Psoas muscle (tissue), 8 donors: ENCODE results near the gene AKIP1. TPM values are rescaled to one million over a fixed set of nuclear protein-coding genes. Genes with fewer than 3 reads are reported as not detected.

Experiments used
- ATAC-seq, 4 donors: fragments of 200-7000 bp; cut with Tn5 transposase; one replicate each; pipeline ENCODE4 v1.9.1; 2020; ENCODE audit warnings: moderate library complexity in 3 of 4, mild to moderate bottlenecking in 2 of 4
- DNase-seq, 2 donors: peaks; one replicate each; pipeline ENCODE4 v3.0.0-alpha.2; 2020
- H3K27ac ChIP-seq: fragments of 200-600 bp; one replicate; pipeline ENCODE4 v1.8.0; 2022
- H3K27me3 ChIP-seq, 3 donors: fragments of 200-600 bp in 1 of 3; one replicate each; pipeline versions ENCODE4 v1.6.1 to v1.8.0; 2013 to 2022; ENCODE audit warnings: low read length in 2 of 3, mild to moderate bottlenecking in 2 of 3, moderate library complexity in 1 of 3; ENCODE audit not compliant: insufficient read depth in 3 of 3
- H3K36me3 ChIP-seq, 2 donors: fragments of 200-600 bp in 1 of 2; one replicate each; pipeline versions ENCODE4 v1.6.1 to v1.8.0; 2013 to 2022; ENCODE audit warnings: low read depth in 1 of 2, mild to moderate bottlenecking in 1 of 2, moderate library complexity in 1 of 2; ENCODE audit not compliant: insufficient read depth in 1 of 2
- H3K4me1 ChIP-seq: fragments of 200-600 bp; one replicate; pipeline ENCODE4 v1.8.0; 2022
- H3K4me3 ChIP-seq: fragments of 200-600 bp; one replicate; pipeline ENCODE4 v1.8.0; 2022; ENCODE audit warnings: mild to moderate bottlenecking
- H3K9me3 ChIP-seq: fragments of 200-600 bp; one replicate; pipeline ENCODE4 v1.8.0; 2022
- CTCF ChIP-seq: fragments of 200-600 bp; IDR thresholded peaks from one replicate; pipeline ENCODE4 v1.8.0; 2022; ENCODE audit warnings: antibody characterized with exemption
- WGBS, 3 donors: extraction: QIAGEN DNeasy Blood & Tissue Kit; methylation state at CpG; one replicate each; pipeline versions ENCODE4 v1.1.6 to v1.1.7; 2013; 5-methylcytosine and 5-hydroxymethylcytosine counted together
- intact Hi-C, 2 donors: fragments of 100-400 bp; cut with DNase I; formaldehyde crosslinking; loops; one replicate each; pipeline versions ENCODE4 v1.11.0 to v1.14.2; 2022
- polyA plus RNA-seq, 3 donors: library from polyadenylated mRNA; stranded (reverse); fragments of 200-250 nt; gene quantifications; one replicate each; pipeline ENCODE4 v1.2.3, GENCODE V29; 2013
- total RNA-seq, 4 donors: library from RNA; stranded (reverse); fragmentation: NEBNext Ultra II Directional in 2 of 4; extraction: Animal tissue kit (Norgen Biotek cat#: 25700) in 2 of 4; gene quantifications; one replicate each; pipeline versions ENCODE4 v1.2.1 to v1.2.4, GENCODE V29; 2021 to 2023
- donor health status: healthy with polysubstance abuse.
- donor health status: DM: no; HTN: no; CAD: no; lungs with moderate emphysema.
- donor health status: Bipolar disorder and iron deficiency.
- donor health status: healthy.
- donor health status: DM: yes; HTN: yes; CAD: no.
- donor health status: DM: no; HTN: no; CAD: no.
- donor health status: DM: no; HTN: no; CAD: no.
- donor health status: DM: yes; HTN: yes; CAD: no.

Gene AKIP1
- total and polyA plus RNA-seq, 7 donors = 11.3 to 30.2 (median 18.8) TPM

GRCh38 chr11:8867931-8868631 lies 42.9 kb upstream of the AKIP1 start:
- no peak for TF ChIP-seq CTCF
- Histone ChIP-seq H3K9me3 (no peaks in the 10 kb centered on the region), H3K27ac (no peak overlapping the region), H3K4me3 (no peak overlapping the region), H3K4me1 (peaks cover 8% of the 10 kb centered on the region), H3K36me3 (no peaks in the 10 kb centered on the region), H3K27me3 (no peaks in the 10 kb centered on the region)
- 54 to 60% (median 58%) methylated on average over 7 of the region's 7 CpGs for WGBS, 3 donors
- DNase-seq = no peak
- intact Hi-C loops = no loop called here
- ATAC-seq = no peak

GRCh38 chr11:8870411-8871170 lies 40.4 kb upstream of the AKIP1 start:
- DNase-seq (peak; percentile 48 to 64), ATAC-seq (peak; percentile 66 to 75 (median 71))
- peak overlapping the region; percentile 79 for H3K27ac ChIP-seq
- peaks cover 8% of the 10 kb centered on the region for H3K4me1 ChIP-seq
- H3K9me3 ChIP-seq = no peaks in the 10 kb centered on the region
- H3K4me3 ChIP-seq = peak overlapping the region; percentile 90
- no peak for TF ChIP-seq CTCF
- no peaks in the 10 kb centered on the region for H3K36me3 ChIP-seq
- H3K27me3 ChIP-seq = no peaks in the 10 kb centered on the region
- 1% methylated on average over 40 to 80 of the region's 81 CpGs for WGBS, 3 donors
- intact Hi-C loops = loop anchor here in 1 of 2 donors (5.0 kb wide), 1 partner anchor 37 kb away; no protein-coding TSS in a partner anchor

GRCh38 chr11:8871171-8871775 lies 39.7 kb upstream of the AKIP1 start:
- no peaks in the 10 kb centered on the region for H3K36me3 ChIP-seq
- H3K27me3 ChIP-seq = no peaks in the 10 kb centered on the region
- no peak for TF ChIP-seq CTCF
- H3K4me1 ChIP-seq = peaks cover 8% of the 10 kb centered on the region
- ATAC-seq (peak; percentile 48 to 78 (median 68)), DNase-seq (peak; percentile 61 to 70)
- no peaks in the 10 kb centered on the region for H3K9me3 ChIP-seq
- intact Hi-C loops = loop anchor here in 1 of 2 donors (5.0 kb wide), 1 partner anchor 36 kb away; no protein-coding TSS in a partner anchor
- H3K27ac ChIP-seq = peak overlapping the region; percentile 79
- WGBS, 3 donors = 1 to 4% (median 2%) methylated on average over 14 to 27 of the region's 27 CpGs
- H3K4me3 ChIP-seq = peak overlapping the region; percentile 90

- 45 to 59% (median 48%) methylated on average over 6 of the region's 6 CpGs for WGBS, 3 donors
- intact Hi-C loops = loop anchor here in 1 of 2 donors (5.0 kb wide), 1 partner anchor 35 kb away; no protein-coding TSS in a partner anchor
- ATAC-seq (no peak), DNase-seq (no peak)
- Histone ChIP-seq H3K27me3 (no peaks in the 10 kb centered on the region), H3K36me3 (no peaks in the 10 kb centered on the region), H3K4me3 (peak overlapping the region; percentile 90), H3K4me1 (peaks cover 8% of the 10 kb centered on the region), H3K9me3 (no peaks in the 10 kb centered on the region), H3K27ac (peak overlapping the region; percentile 79)
- TF ChIP-seq CTCF = no peak
Observed at GRCh38 chr11:8871962-8872361, 39.0 kb upstream of the AKIP1 start.
